ENCODE measurements around the gene ATR.

ATR gene

GRCh38 chr3:142507241-142507640 lies 71.3 kb downstream of the ATR start:
- DNase-seq: no peak

GRCh38 chr3:142502187-142502985 lies 76.1 kb downstream of the ATR start:
- no peak for DNase-seq

- no peak for DNase-seq
These were observed 77.3 kb downstream of the ATR start for GRCh38 chr3:142501004-142501926.

- DNase-seq: no peak
These were observed 78.3 kb downstream of the ATR start for GRCh38 chr3:142500211-142500610.

- no peak for DNase-seq
These were observed 79.9 kb downstream of the ATR start for GRCh38 chr3:142498397-142499180.

- no peak for DNase-seq
These were observed 80.8 kb downstream of the ATR start for GRCh38 chr3:142497729-142498128.

GRCh38 chr3:142495103-142495502 lies 83.4 kb downstream of the ATR start:
- no peak for DNase-seq

- DNase-seq: no peak
These were observed 86.3 kb downstream of the ATR start for GRCh38 chr3:142492184-142492583.

- DNase-seq: no peak
These were observed 88.8 kb downstream of the ATR start for GRCh38 chr3:142489572-142490323.

GRCh38 chr3:142484912-142485435 lies 93.6 kb downstream of the ATR start:
- no peak for DNase-seq

GRCh38 chr3:142481196-142481595 lies 97.3 kb downstream of the ATR start:
- no peak for DNase-seq

GRCh38 chr3:142470826-142471225 lies 107.7 kb downstream of the ATR start:
- DNase-seq: no peak

- DNase-seq: no peak
These were observed 110.1 kb downstream of the ATR start for GRCh38 chr3:142468456-142468855.

GRCh38 chr3:142467768-142468167 lies 110.8 kb downstream of the ATR start:
- no peak for DNase-seq

GRCh38 chr3:142460689-142461088 lies 117.8 kb downstream of the ATR start:
- DNase-seq: no peak

GRCh38 chr3:142459929-142460328 lies 118.6 kb downstream of the ATR start:
- no peak for DNase-seq

GRCh38 chr3:142459096-142459495 lies 119.4 kb downstream of the ATR start:
- DNase-seq: no peak

- no peak for DNase-seq
These were observed 127.7 kb downstream of the ATR start for GRCh38 chr3:142450881-142451280.

GRCh38 chr3:142450189-142450588 lies 128.3 kb downstream of the ATR start:
- DNase-seq: no peak

- DNase-seq: peak; percentile 97
These were observed 130.4 kb downstream of the ATR start, which contains the start of gene XRN1 for GRCh38 chr3:142447852-142448823. XRN1 (minus strand) TSS chr3:142448037; CDS start chr3:142447944, 93 bp downstream.

Measured in inflammatory macrophage (primary cell).